Uterus (tissue), 2 donors: ENCODE data around the gene LIX1.

ENCODE experiments used
- CTCF ChIP-seq, 4 experiments: fragments of 200-600 bp in 2 of 4; fragments of 450-650 bp in 2 of 4; sonication (generic) in 2 of 4; IDR thresholded peaks; one replicate each; pipeline ENCODE4 v1.5.1; 2016 to 2019; ENCODE audit warnings: antibody characterized with exemption in 4 of 4, mild to moderate bottlenecking in 2 of 4, moderate library complexity in 1 of 4
- POLR2A ChIP-seq, 2 donors: fragments of 450-650 bp; IDR thresholded peaks; one replicate each; pipeline ENCODE4 v1.6.1; 2016; ENCODE audit warnings: antibody characterized with exemption in 2 of 2, mild to moderate bottlenecking in 1 of 2, moderate library complexity in 1 of 2

- TF ChIP-seq POLR2A (IDR thresholded peaks at IDR 0.05) (no peak), CTCF (IDR thresholded peaks at IDR 0.05) (no peak)
Measured at GRCh38 chr5:97105501-97106215, 36.8 kb downstream of the LIX1 start.
